Loucy (cell line): Measurements from ENCODE around the gene ESR2.
A peak's percentile ranks its signal among the peaks of the same experiment; 100 is the strongest.

Experiments
- H2AFZ ChIP-seq: fragments of 200-600 bp; sonication (generic); 2 replicates; pipeline ENCODE4 v1.6.0; 2016; ENCODE audit warnings: antibody characterized with exemption, mild to moderate bottlenecking, low read length, moderate library complexity
- H3F3A ChIP-seq: fragments of 200-600 bp; 2 replicates; pipeline ENCODE4 v1.6.0; 2016; ENCODE audit warnings: antibody characterized with exemption, low read depth, mild to moderate bottlenecking
- H3K27me3 ChIP-seq: fragments of 200-600 bp; sonication (generic); 2 replicates; pipeline ENCODE4 v1.6.1; 2014; ENCODE audit warnings: low read length, mild to moderate bottlenecking; ENCODE audit not compliant: insufficient read depth, poor library complexity, severe bottlenecking
- H3K36me3 ChIP-seq: fragments of 200-600 bp; sonication (generic); 2 replicates; pipeline ENCODE4 v1.6.1; 2016; ENCODE audit warnings: low read length; ENCODE audit not compliant: insufficient read depth
- H3K4me1 ChIP-seq: fragments of 200-600 bp; sonication (generic); 2 replicates; pipeline ENCODE4 v1.5.1; 2014; ENCODE audit warnings: low read length, mild to moderate bottlenecking; ENCODE audit not compliant: insufficient read depth, poor library complexity, severe bottlenecking
- H3K4me2 ChIP-seq: fragments of 200-600 bp; sonication (generic); 2 replicates; pipeline ENCODE4 v1.6.0; 2014; ENCODE audit warnings: antibody characterized with exemption, low read length, low read depth, mild to moderate bottlenecking; ENCODE audit not compliant: poor library complexity, severe bottlenecking
- H3K4me3 ChIP-seq: fragments of 200-600 bp; sonication (generic); 2 replicates; pipeline ENCODE4 v1.5.1; 2014; ENCODE audit warnings: low read length, mild to moderate bottlenecking, mixed read lengths; ENCODE audit not compliant: poor library complexity, severe bottlenecking
- H3K79me2 ChIP-seq: fragments of 200-600 bp; sonication (generic); 2 replicates; pipeline ENCODE4 v1.6.1; 2014; ENCODE audit warnings: low read length; ENCODE audit not compliant: insufficient read depth
- H3K9ac ChIP-seq: fragments of 200-600 bp; sonication (generic); 2 replicates; pipeline ENCODE4 v1.6.0; 2014; ENCODE audit warnings: mild to moderate bottlenecking, low read depth, low read length, moderate library complexity; ENCODE audit not compliant: poor library complexity, severe bottlenecking
- H3K9me2 ChIP-seq: fragments of 200-600 bp; sonication (generic); replicated peaks from 2 replicates; pipeline ENCODE4 v1.6.1; 2016; ENCODE audit warnings: low read depth, low read length, mixed read lengths
- H3K9me3 ChIP-seq: fragments of 200-600 bp; sonication (generic); 2 replicates; pipeline ENCODE4 v1.6.1; 2014; ENCODE audit warnings: mild to moderate bottlenecking, antibody characterized with exemption, low read length, low read depth; ENCODE audit not compliant: insufficient read depth
- H4K20me1 ChIP-seq: fragments of 200-600 bp; sonication (generic); 2 replicates; pipeline ENCODE4 v1.6.0; 2014; ENCODE audit warnings: antibody characterized with exemption, low read length, mild to moderate bottlenecking; ENCODE audit not compliant: insufficient read depth, poor library complexity, severe bottlenecking
- CTCF ChIP-seq: fragments of 200-600 bp; sonication (generic); conservative IDR thresholded peaks from 2 replicates; pipeline ENCODE4 v1.5.1; 2014; ENCODE audit warnings: mild to moderate bottlenecking, antibody characterized with exemption, low read length
- EZH2phosphoT487 ChIP-seq: fragments of 200-600 bp; IDR thresholded peaks from 2 replicates; pipeline ENCODE4 v1.6.1; 2018; ENCODE audit warnings: antibody characterized with exemption, mild to moderate bottlenecking, moderate library complexity, borderline replicate concordance

ESR2 gene

GRCh38 chr14:64114796-64115195, 179.4 kb downstream of the ESR2 start:
- Histone ChIP-seq H3K9me2 (no peaks in the 10 kb centered on the region), H3K79me2 (peaks cover 17% of the 10 kb centered on the region), H3F3A (no peaks in the 10 kb centered on the region), H3K9ac (peak overlapping the region; percentile 73), H3K4me2 (peak overlapping the region; percentile 72), H3K9me3 (no peaks in the 10 kb centered on the region), H3K4me1 (peaks cover 40% of the 10 kb centered on the region), H3K36me3 (no peaks in the 10 kb centered on the region), H3K4me3 (no peak overlapping the region), H3K27me3 (no peaks in the 10 kb centered on the region), H2AFZ (no peak overlapping the region), H4K20me1 (no peaks in the 10 kb centered on the region)
- no peak for TF ChIP-seq CTCF
- TF ChIP-seq EZH2phosphoT487: no peak

- no peaks in the 10 kb centered on the region for H3K36me3 ChIP-seq
- no peaks in the 10 kb centered on the region for H4K20me1 ChIP-seq
- peak overlapping the region; percentile 15 for H3K4me3 ChIP-seq
- peaks cover 17% of the 10 kb centered on the region for H3K79me2 ChIP-seq
- no peak overlapping the region for H2AFZ ChIP-seq
- H3K9ac ChIP-seq: peak overlapping the region; percentile 73
- H3K4me1 ChIP-seq: peaks cover 40% of the 10 kb centered on the region
- H3K27me3 ChIP-seq: no peaks in the 10 kb centered on the region
- H3K9me2 ChIP-seq: no peaks in the 10 kb centered on the region
- no peaks in the 10 kb centered on the region for H3F3A ChIP-seq
- H3K4me2 ChIP-seq: peak overlapping the region; percentile 72
- TF ChIP-seq EZH2phosphoT487: no peak
- TF ChIP-seq CTCF: no peak
- H3K9me3 ChIP-seq: no peaks in the 10 kb centered on the region
These were observed 180.0 kb downstream of the ESR2 start for GRCh38 chr14:64114166-64114565.

GRCh38 chr14:64112867-64113678, 181.1 kb downstream of the ESR2 start:
- Histone ChIP-seq H3K79me2 (peaks cover 17% of the 10 kb centered on the region), H3F3A (no peaks in the 10 kb centered on the region), H3K4me1 (peaks cover 40% of the 10 kb centered on the region), H3K9me3 (no peaks in the 10 kb centered on the region), H3K9me2 (no peaks in the 10 kb centered on the region), H3K4me3 (peak overlapping the region; percentile 72), H4K20me1 (no peaks in the 10 kb centered on the region), H2AFZ (peak overlapping the region; percentile 32), H3K36me3 (no peaks in the 10 kb centered on the region), H3K27me3 (no peaks in the 10 kb centered on the region), H3K9ac (peak overlapping the region; percentile 73), H3K4me2 (peak overlapping the region; percentile 72)
- TF ChIP-seq EZH2phosphoT487 (no peak), CTCF (no peak)
